ENCODE results near the gene ARHGAP27. TPM values are rescaled to one million over a fixed set of nuclear protein-coding genes. Genes with fewer than 3 reads are reported as not detected.
"Not testable (repeated sequence)": the region's sequence is repeated elsewhere in the genome, so short reads cannot be mapped to it uniquely, and the experiment has no call there.

Gene ARHGAP27
- 29.4 and 39.8 TPM in 2 replicates for total RNA-seq

- DNase-seq (ENCODE audit: low read depth): no peak
- H3K4me3 ChIP-seq (ENCODE audit: low read depth, low read length): peak within 1 kb of the TSS; percentile 75
- no peak for TF ChIP-seq CTCF (conservative IDR thresholded peaks at IDR 0.05; ENCODE audit: low read depth, low read length)
Measured at GRCh38 chr17:45432405-45433158, at the start of gene ARHGAP27. Gene ARHGAP27, minus strand, starts transcription at chr17:45432870. Its CDS starts 2,591 bp downstream, at chr17:45430279.

DNA sequence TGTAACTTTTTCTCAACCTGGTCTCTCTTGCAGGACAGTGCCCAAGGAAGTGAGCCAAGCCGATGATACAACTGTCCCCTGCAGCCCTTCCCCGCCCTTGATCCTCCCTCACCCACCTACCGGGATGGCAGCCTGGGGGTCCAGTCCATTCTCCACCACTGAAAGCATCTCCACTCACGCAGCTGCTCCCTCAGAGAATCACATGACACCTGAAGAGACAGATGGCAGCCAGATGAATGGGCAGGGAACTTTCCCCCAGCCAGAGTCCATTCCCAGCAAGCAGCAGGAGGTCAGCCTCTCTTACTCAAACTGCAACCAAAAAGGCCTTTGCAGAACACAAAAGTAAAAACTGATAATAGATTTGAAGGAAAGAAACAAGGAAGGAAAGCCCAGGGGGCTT is 49.6 kb upstream of the ARHGAP27 start:
- H3K4me3 ChIP-seq (ENCODE audit: low read depth, low read length); DNase-seq (ENCODE audit: low read depth): not testable (repeated sequence)

DNA sequence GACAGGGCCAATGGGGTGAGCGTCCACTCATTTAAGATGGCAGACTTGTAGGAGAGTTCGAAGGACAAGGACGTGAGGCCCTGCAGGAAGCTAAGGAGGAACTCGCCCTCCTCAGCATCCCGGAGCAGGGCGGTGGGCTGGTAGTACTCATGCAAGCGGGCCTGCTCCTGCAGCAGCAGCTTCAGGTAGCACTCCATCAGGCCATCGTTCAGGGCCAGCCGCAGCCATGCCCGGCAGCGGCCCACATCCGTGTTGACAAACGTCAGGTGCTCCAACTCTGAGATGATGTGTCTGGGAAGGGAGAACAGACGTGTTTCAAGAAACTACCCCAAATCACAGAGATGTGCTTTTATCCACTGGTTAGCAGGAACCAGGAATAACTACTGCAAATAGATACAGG is 42.8 kb upstream of the ARHGAP27 start:
- H3K4me3 ChIP-seq (ENCODE audit: low read depth, low read length); DNase-seq (ENCODE audit: low read depth): not testable (repeated sequence)

DNA sequence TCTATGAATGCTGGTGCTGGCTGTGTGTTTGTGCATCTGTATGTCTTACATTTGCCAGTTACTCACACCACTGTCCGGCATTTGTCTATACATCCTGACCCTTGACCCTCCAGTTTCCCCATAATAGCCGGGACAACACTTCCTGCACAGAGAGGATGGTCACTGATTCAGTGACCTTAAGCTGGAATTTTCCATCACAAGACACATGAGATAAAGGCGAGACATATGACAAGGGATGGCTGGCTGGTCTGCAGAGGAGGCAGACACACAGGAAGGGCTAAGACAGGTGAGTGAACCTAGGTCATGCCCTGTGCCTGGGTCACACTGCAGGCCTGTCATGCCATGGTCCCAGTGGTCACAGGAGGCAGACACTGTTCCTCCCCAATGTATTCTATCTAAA is 39.6 kb upstream of the ARHGAP27 start:
- not testable (repeated sequence) for H3K4me3 ChIP-seq (ENCODE audit: low read depth, low read length); DNase-seq (ENCODE audit: low read depth)

GRCh38 chr17:45469204-45469563 is 36.5 kb upstream of the ARHGAP27 start:
- not testable (repeated sequence) for H3K4me3 ChIP-seq (ENCODE audit: low read depth, low read length); DNase-seq (ENCODE audit: low read depth)

DNA sequence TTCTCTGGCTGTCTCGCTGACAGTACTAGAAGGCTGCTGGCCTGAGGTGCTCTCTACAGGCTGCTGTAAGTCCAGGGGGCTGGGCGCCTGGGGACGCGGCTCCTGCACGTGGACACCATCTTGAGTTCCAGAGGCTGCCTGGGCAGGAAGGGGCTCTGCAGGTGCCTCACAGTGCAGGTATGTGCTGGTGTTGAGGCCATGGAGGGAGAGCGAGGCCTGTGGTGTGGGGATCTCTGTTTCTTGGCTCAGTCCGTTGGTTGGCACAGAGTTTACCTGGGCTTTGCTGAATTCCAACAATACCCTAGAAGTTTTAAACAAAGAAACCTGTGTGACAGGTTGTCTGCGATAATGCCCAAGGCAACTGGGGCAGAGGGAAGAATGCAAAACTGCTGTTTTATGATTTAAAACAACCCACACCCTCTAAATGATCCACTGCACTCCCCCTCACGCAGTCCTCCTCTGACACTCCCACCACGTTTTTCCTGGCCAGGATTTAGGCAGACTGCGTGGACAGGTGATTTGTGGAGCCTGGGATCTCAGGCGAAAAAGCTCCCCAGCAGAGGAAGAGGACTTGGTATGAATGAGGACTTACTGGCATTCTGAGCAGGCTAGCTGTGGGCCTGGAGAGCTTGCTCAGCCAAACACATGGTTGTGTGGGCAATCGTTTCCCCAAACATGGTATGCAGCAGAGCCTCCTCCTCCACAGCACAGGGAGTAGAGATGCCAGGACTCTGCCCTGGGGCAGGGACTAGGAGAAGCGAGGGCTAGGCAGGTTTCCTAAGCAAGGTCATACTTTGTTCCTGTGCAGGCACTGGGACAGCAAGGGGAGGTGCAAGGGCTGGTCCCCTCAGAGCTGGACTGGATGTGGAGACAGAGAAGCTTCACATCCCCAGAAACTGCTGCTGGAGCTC is 35.9 kb upstream of the ARHGAP27 start:
- H3K4me3 ChIP-seq (ENCODE audit: low read depth, low read length); DNase-seq (ENCODE audit: low read depth): not testable (repeated sequence)

DNA sequence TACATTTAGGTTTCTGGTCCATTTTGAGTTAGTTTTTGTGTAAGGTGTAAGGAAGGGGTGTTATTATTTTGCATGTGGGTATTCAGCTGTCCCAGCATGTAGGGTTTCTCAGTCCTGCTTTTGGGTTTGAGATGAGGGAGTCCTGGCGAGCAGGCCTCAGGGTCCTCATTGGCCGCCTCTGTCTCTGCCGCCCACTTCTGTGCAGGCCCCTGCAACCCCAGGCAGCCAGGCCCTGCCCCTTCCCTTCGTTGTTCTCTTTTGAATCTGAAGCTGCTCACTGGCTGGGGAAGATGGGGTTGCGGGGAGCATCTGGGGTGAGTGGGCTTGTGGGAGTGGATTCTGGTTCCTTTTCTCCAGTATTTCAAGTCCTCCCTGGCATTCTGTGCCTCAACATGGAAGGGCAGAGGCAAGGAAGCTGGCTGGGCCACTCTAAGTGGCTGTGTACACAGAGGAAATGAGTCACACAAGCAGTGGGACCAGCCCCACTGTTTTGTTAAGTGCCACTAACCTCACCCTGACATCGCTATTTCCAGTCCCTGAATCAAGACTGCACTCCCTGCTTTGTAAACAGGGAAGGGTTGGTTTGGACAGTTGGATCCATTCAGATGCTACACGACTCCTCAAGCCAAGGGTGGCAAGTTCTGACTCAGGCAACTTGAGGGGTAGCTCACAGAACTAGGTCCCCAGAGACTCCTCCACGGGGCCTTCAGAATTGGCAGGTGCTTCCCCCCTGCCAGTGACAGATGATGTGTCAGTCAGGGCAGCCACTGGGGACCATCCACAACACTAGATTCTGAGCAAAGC is 29.1 kb upstream of the ARHGAP27 start:
- not testable (repeated sequence) for DNase-seq (ENCODE audit: low read depth); H3K4me3 ChIP-seq (ENCODE audit: low read depth, low read length)

DNA sequence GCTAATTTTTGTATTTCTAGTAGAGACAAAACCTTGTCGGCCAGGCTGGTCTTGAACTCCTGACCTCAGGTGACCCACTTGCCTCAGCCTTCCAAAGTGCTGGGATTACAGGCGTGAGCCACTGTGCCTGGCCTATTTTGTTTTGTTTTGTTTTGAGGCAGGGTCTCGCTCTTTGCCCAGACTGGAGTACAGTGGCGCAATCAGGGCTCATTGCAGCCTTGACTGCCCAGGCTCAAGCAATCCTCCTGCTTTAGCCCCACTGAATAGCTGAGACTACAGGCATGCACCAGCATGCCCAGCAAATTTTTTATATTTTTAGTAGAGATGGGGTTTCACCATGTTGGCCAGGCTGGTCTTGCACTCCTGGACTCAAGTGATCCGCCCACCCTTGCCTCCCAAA is 27.8 kb upstream of the ARHGAP27 start:
- not testable (repeated sequence) for H3K4me3 ChIP-seq (ENCODE audit: low read depth, low read length); DNase-seq (ENCODE audit: low read depth)

GRCh38 chr17:45454341-45454740 is 21.7 kb upstream of the ARHGAP27 start:
- not testable (repeated sequence) for H3K4me3 ChIP-seq (ENCODE audit: low read depth, low read length); DNase-seq (ENCODE audit: low read depth)

DNA sequence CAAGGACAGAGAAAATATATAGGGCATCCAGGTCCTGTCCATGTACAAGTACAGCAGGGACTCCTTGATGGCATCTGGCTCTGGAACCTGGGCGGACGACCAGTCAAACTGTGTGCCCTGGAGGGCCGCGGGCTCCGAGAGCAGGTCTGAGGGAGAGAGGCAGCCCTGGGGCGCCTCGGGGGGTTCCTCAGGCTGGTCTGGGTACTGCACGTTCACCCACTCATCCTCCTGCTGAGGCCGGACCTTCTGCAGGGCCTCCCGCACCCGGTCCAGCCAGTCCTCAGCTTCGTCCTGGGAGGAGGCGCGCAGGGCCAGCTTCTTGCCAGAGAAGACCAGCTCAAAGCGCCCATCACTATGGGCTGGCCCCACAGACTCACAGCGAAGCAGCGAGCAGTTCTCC is 21.1 kb upstream of the ARHGAP27 start:
- DNase-seq (ENCODE audit: low read depth); H3K4me3 ChIP-seq (ENCODE audit: low read depth, low read length): not testable (repeated sequence)

GRCh38 chr17:45453225-45453534 is 20.5 kb upstream of the ARHGAP27 start:
- DNase-seq (ENCODE audit: low read depth): not testable (repeated sequence)

DNA sequence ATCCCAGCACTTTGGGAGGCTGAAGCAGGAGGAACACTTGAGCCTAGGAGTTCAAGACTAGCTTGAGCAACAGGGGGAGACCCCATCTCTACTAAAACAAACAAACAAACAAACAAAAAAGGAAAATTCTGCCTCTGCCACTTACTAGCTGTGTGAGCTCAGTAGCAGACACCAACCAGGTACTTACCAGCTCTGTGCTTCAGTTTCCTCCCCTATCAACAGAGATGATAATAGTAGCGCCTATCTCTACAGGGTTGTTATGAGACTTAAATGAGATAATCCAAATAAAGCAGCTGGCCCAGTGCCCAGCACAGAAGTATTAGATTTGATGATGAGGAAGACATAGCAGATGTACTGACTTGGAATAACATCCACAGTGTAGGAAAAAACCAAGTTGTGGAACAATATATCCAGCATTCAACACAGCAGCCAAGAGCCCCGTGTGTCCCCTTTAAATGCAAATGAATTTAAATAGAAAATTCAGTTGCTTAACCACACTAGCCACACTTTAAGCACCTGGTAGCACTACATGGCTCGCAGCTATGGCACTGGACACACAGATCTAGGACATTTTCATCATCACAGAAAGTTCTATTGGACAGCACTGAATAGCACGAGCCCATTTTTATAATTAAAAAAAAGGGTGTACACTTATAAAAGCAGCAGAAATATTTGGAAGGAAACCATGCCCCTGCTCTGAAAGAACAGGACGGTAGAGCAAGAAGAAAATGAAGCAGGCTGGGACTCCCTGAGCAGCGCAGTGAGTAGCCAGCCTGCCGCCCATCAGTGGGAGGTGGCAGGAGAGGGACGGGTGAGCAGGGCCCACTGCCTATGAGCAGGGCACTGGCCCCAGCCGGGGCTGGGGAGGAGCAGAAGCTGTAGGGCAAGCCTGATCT is 19.9 kb upstream of the ARHGAP27 start:
- not testable (repeated sequence) for DNase-seq (ENCODE audit: low read depth); H3K4me3 ChIP-seq (ENCODE audit: low read depth, low read length)

More at GRCh38 chr17:45453225-45453534, 20.5 kb upstream of the ARHGAP27 start:
- not testable (repeated sequence) for H3K4me3 ChIP-seq (ENCODE audit: low read depth, low read length)

GRCh38 chr17:45451660-45452059 is 19.0 kb upstream of the ARHGAP27 start:
- not testable (repeated sequence) for DNase-seq (ENCODE audit: low read depth); H3K4me3 ChIP-seq (ENCODE audit: low read depth, low read length)
